HepG2 (cell line): ENCODE measurements around the gene SPINK8. TPM values are rescaled to one million over a fixed set of nuclear protein-coding genes. Genes with fewer than 3 reads are reported as not detected.

Source experiments
- ATF4 ChIP-seq, 2 experiments: fragments of 450-650 bp in 1 of 2; sonication (generic) in 1 of 2; formaldehyde crosslinking; IDR thresholded peaks; 2 replicates each; pipeline versions ENCODE4 v1.5.0 to v1.8.0; 2020 to 2022; ENCODE audit warnings: mild to moderate bottlenecking in 1 of 2, missing genetic modification reagents in 1 of 2
- ETV6 ChIP-seq: sonication (generic); formaldehyde crosslinking; conservative IDR thresholded peaks from 2 replicates; pipeline ENCODE4 v1.4.0; 2020; ENCODE audit warnings: missing genetic modification reagents
- FUBP1 ChIP-seq: sonication (generic); formaldehyde crosslinking; IDR thresholded peaks from 2 replicates; pipeline ENCODE4 v1.5.1; 2020; ENCODE audit warnings: missing genetic modification reagents, mild to moderate bottlenecking, borderline replicate concordance
- HOMEZ ChIP-seq: IDR thresholded peaks from 2 replicates; pipeline ENCODE4 v1.6.1; 2016; ENCODE audit warnings: low read depth
- MLLT10 ChIP-seq: sonication (generic); formaldehyde crosslinking; IDR thresholded peaks from 2 replicates; pipeline ENCODE4 v1.4.0; 2020; ENCODE audit warnings: missing genetic modification reagents
- NR1H2 ChIP-seq: sonication (generic); formaldehyde crosslinking; IDR thresholded peaks from 2 replicates; pipeline ENCODE4 v1.8.1; 2022; ENCODE audit warnings: low read depth, missing genetic modification reagents, borderline replicate concordance
- SIN3B ChIP-seq: fragments of 150-350 bp; IDR thresholded peaks from 2 replicates; pipeline ENCODE4 v1.6.1; 2014; ENCODE audit warnings: low read length
- SNAPC2 ChIP-seq: sonication (generic); formaldehyde crosslinking; IDR thresholded peaks from 2 replicates; pipeline ENCODE4 v1.8.1; 2022; ENCODE audit warnings: mild to moderate bottlenecking, missing genetic modification reagents
- STAT6 ChIP-seq: sonication (generic); formaldehyde crosslinking; IDR thresholded peaks from 2 replicates; pipeline ENCODE4 v1.4.0; 2020; ENCODE audit warnings: missing genetic modification reagents, mild to moderate bottlenecking, borderline replicate concordance
- ZFP62 ChIP-seq: sonication (generic); formaldehyde crosslinking; IDR thresholded peaks from 2 replicates; pipeline ENCODE4 v1.4.0; 2020; ENCODE audit warnings: missing genetic modification reagents
- ZNF136 ChIP-seq: sonication (generic); formaldehyde crosslinking; IDR thresholded peaks from 2 replicates; pipeline ENCODE4 v1.8.1; 2022; ENCODE audit warnings: low read depth, mild to moderate bottlenecking, moderate library complexity, missing genetic modification reagents
- ZNF180 ChIP-seq: sonication (generic); formaldehyde crosslinking; IDR thresholded peaks from 2 replicates; pipeline ENCODE4 v1.4.0; 2020; ENCODE audit warnings: low read depth, missing genetic modification reagents, borderline replicate concordance
- ZNF414 ChIP-seq: sonication (generic); formaldehyde crosslinking; IDR thresholded peaks from 2 replicates; pipeline ENCODE4 v1.5.0; 2020; ENCODE audit warnings: missing genetic modification reagents
- ZNF672 ChIP-seq: sonication (generic); formaldehyde crosslinking; IDR thresholded peaks from 2 replicates; pipeline ENCODE4 v1.8.1; 2022; ENCODE audit warnings: missing genetic modification reagents
- ZNF720 ChIP-seq: sonication (generic); formaldehyde crosslinking; IDR thresholded peaks from 2 replicates; pipeline ENCODE4 v1.4.0; 2020; ENCODE audit warnings: missing genetic modification reagents
- ZNF780A ChIP-seq: sonication (generic); formaldehyde crosslinking; IDR thresholded peaks from 2 replicates; pipeline ENCODE4 v1.8.0; 2022; ENCODE audit warnings: mild to moderate bottlenecking, missing genetic modification reagents, moderate library complexity
- ZSCAN30 ChIP-seq: sonication (generic); formaldehyde crosslinking; IDR thresholded peaks from 2 replicates; pipeline ENCODE4 v1.5.0; 2020; ENCODE audit warnings: mild to moderate bottlenecking, missing genetic modification reagents
- ZSCAN5A ChIP-seq: sonication (generic); formaldehyde crosslinking; IDR thresholded peaks from 2 replicates; pipeline ENCODE4 v1.8.0; 2022; ENCODE audit warnings: mild to moderate bottlenecking, missing genetic modification reagents, borderline replicate concordance
- polyA plus RNA-seq, 8 experiments: library from polyadenylated mRNA; depleted of rRNA in 3 of 8; stranded (reverse) in 7 of 8; unstranded in 1 of 8; fragments of >200 nt; fragmentation: Illumina TruSeq in 4 of 8; extraction: Trizol in 4 of 8; gene quantifications; 2 replicates each; pipeline versions ENCODE4 v1.2.1 to v1.2.3, GENCODE V29; 2011 to 2016; ENCODE audit warnings: low read depth in 4 of 8, missing spikeins in 1 of 8, mixed read lengths in 1 of 8; ENCODE audit not compliant: insufficient read depth in 1 of 8
- total RNA-seq, 5 experiments: library from RNA; depleted of rRNA; stranded (reverse); fragments of >200 nt; fragmentation: Illumina TruSeq; extraction: Trizol; gene quantifications; 2 replicates each; pipeline ENCODE4 v1.2.3, GENCODE V29; 2016; ENCODE audit warnings: low read depth in 1 of 5

The SPINK8 gene
- total and polyA plus RNA-seq, 2 of the 13 experiments (the other 11 are each of a cell fraction or from before 2014, with no cell fraction given): not detected

- TF ChIP-seq ATF4 (CRISPR knock-in tag; IDR thresholded peaks at IDR 0.05) (peak in 1 of 2 experiments; percentile 75; a peak in 2 of 4 replicates), ETV6 (CRISPR knock-in tag) (peak; percentile 75), ZNF720 (CRISPR knock-in tag) (0 out of 2 replicates have a peak, but pooled peaks have one; percentile 30), STAT6 (CRISPR knock-in tag) (0 out of 2 replicates have a peak, but pooled peaks have one; percentile 35), FUBP1 (CRISPR knock-in tag) (peak; percentile 46; the same call in 1 of the 2 replicates), NR1H2 (no peak; the same call in 1 of the 2 replicates), SNAPC2 (CRISPR knock-in tag) (peak; percentile 68; the same call in 1 of the 2 replicates), ZSCAN5A (CRISPR knock-in tag) (peak; percentile 91), MLLT10 (CRISPR knock-in tag) (no peak), ZNF180 (CRISPR knock-in tag) (no peak), ZNF672 (no peak), SIN3B (no peak; the same call in 1 of the 2 replicates), ZNF414 (CRISPR knock-in tag) (peak; percentile 88), ZNF136 (peak; percentile 87; the same call in 1 of the 2 replicates), ZFP62 (CRISPR knock-in tag) (no peak), ZSCAN30 (CRISPR knock-in tag) (no peak), ZNF780A (CRISPR knock-in tag) (no peak; the same call in 1 of the 2 replicates), HOMEZ (no peak; the same call in 1 of the 2 replicates)
Measured at GRCh38 chr3:48301020-48301799, 32.3 kb downstream of the SPINK8 start, which contains the start of gene NME6 (continued).
